ENCODE measurements around the gene TOMM40. TPM values are rescaled to one million over a fixed set of nuclear protein-coding genes. Genes with fewer than 3 reads are reported as not detected.

The TOMM40 gene
- total RNA-seq, 1 experiment from 2014 or later, result 180 TPM

GRCh38 chr19:44851427-44851826, 39.6 kb upstream of the TOMM40 start:
- Mint-ChIP-seq H3K9me3 (peaks cover 0 to 8% of the 10 kb centered on the region in 2 experiments; a peak in 3 of 5 replicates), H3K27ac (peak overlapping the region in 2 of 3 experiments; percentile 57 to 89; a peak in 5 of 7 replicates), H3K4me3 (no peak overlapping the region; a peak in 1 of 5 replicates), H3K36me3 (ENCODE audit: insufficient read depth in 1 of 3, low read depth in 3 of 3) (peaks cover 12 to 47% (median 38%) of the 10 kb centered on the region in 3 experiments), H3K27me3 (ENCODE audit: low read depth) (no peaks in the 10 kb centered on the region), H3K4me1 (peaks cover 30 to 45% of the 10 kb centered on the region in 2 experiments)
- no peaks in the 10 kb centered on the region for H3K27me3 ChIP-seq (ENCODE audit: insufficient read depth, low read length)
- H4K8ac ChIP-seq (replicated peaks; ENCODE audit: insufficient read length, low read depth, low read length), result no peak overlapping the region
- H2AK5ac ChIP-seq (ENCODE audit: insufficient read length, low read length), result no peak overlapping the region
- no peak overlapping the region for H3K4me2 ChIP-seq (ENCODE audit: insufficient read depth, insufficient read length, low read length)
- no peak overlapping the region for H3K27ac ChIP-seq (ENCODE audit: insufficient read length, low read depth, low read length)
- no peak overlapping the region for H2BK5ac ChIP-seq (ENCODE audit: insufficient read length, low read length)
- no peaks in the 10 kb centered on the region for H3K9me3 ChIP-seq (ENCODE audit: control insufficient read depth, low read depth, low read length)
- H2BK12ac ChIP-seq (ENCODE audit: insufficient read length, low read depth, low read length), result no peak overlapping the region
- no peak for TF ChIP-seq CTCF (conservative IDR thresholded peaks at IDR 0.05)
- H2BK20ac ChIP-seq (ENCODE audit: low read depth, low read length, poor library complexity, severe bottlenecking), result no peak overlapping the region
- peaks cover 19% of the 10 kb centered on the region for H3K23me2 ChIP-seq (ENCODE audit: insufficient read length, low read depth, low read length, poor library complexity, severe bottlenecking)
- no peak overlapping the region for H3K9ac ChIP-seq (ENCODE audit: extremely low read depth, insufficient read length, low read length)
- H3K4me1 ChIP-seq (ENCODE audit: insufficient read depth, low read length), result peaks cover 5% of the 10 kb centered on the region; the same call in 1 of the 2 replicates
- H3K4ac ChIP-seq (ENCODE audit: low read depth, low read length), result no peak overlapping the region
- no peak for DNase-seq
- H3K23ac ChIP-seq (ENCODE audit: insufficient read length, low read depth, low read length), result no peak overlapping the region
- no peak overlapping the region for H3K18ac ChIP-seq (ENCODE audit: insufficient read length, low read depth, low read length)
- H3K79me2 ChIP-seq (ENCODE audit: insufficient read depth, low read length), result peaks cover 38% of the 10 kb centered on the region; the same call in 1 of the 2 replicates
- H3K14ac ChIP-seq (ENCODE audit: insufficient read depth, low read length), result no peak overlapping the region; the same call in 1 of the 2 replicates
- H4K91ac ChIP-seq (ENCODE audit: insufficient read length, low read depth, low read length), result no peak overlapping the region
- no peak overlapping the region for H3T11ph ChIP-seq (ENCODE audit: low read length)
- no peak overlapping the region for H2BK15ac ChIP-seq (ENCODE audit: low read depth, low read length)
- H4K5ac ChIP-seq (ENCODE audit: insufficient read length, low read depth, low read length), result no peak overlapping the region
- no peaks in the 10 kb centered on the region for H4K20me1 ChIP-seq (ENCODE audit: control insufficient read depth, insufficient read depth, insufficient read length)
- H2BK120ac ChIP-seq (ENCODE audit: low read depth, low read length, poor library complexity, severe bottlenecking), result no peak overlapping the region
- no CpG with 5 or more reads among the region's 2 CpGs for WGBS (ENCODE audit: extremely low coverage, insufficient read length, low lambda C conversion rate)
- H3K79me1 ChIP-seq (ENCODE audit: insufficient read depth, low read depth, low read length, poor library complexity, severe bottlenecking), result peaks cover 14% of the 10 kb centered on the region
- no peak overlapping the region for H3K56ac ChIP-seq (ENCODE audit: insufficient read length, low read depth, low read length)
- no peak overlapping the region for H2AFZ ChIP-seq (ENCODE audit: low read length)
